ENCODE results near the gene PDPN. TPM values are rescaled to one million over a fixed set of nuclear protein-coding genes. Genes with fewer than 3 reads are reported as not detected.

The PDPN gene
- total and polyA plus RNA-seq, 2 of the 8 experiments (the other 6 are each of a cell fraction or from before 2014, with no cell fraction given) = 44.7 to 169 TPM

GRCh38 chr1:13554798-13555197 lies 28.8 kb upstream of the PDPN start:
- H3K23ac ChIP-seq (ENCODE audit: insufficient read length) = no peak overlapping the region
- no peak overlapping the region for H2BK5ac ChIP-seq (ENCODE audit: low read depth, low read length)
- H3K36me3 ChIP-seq (ENCODE audit: control insufficient read depth in 2 of 4, insufficient read depth in 4 of 4, low read length in 3 of 4) = no peaks in the 10 kb centered on the region
- no peaks in the 10 kb centered on the region for H3K79me1 ChIP-seq (ENCODE audit: low read depth, low read length)
- H4K91ac ChIP-seq (replicated peaks; ENCODE audit: insufficient read length, low read length) = no peak overlapping the region
- H2BK15ac ChIP-seq (ENCODE audit: low read length) = no peak overlapping the region
- no peak overlapping the region for H3K4me3 ChIP-seq (ENCODE audit: extremely low read depth in 1 of 4, insufficient read depth in 2 of 4, low read depth in 3 of 4, low read length in 4 of 4)
- H3K4ac ChIP-seq (replicated peaks; ENCODE audit: insufficient read length, low read depth, low read length) = no peak overlapping the region
- no peak overlapping the region for H3K56ac ChIP-seq (replicated peaks; ENCODE audit: insufficient read length, low read depth, low read length)
- FAIRE-seq = no peak
- H2BK120ac ChIP-seq (replicated peaks; ENCODE audit: low read depth, low read length) = no peak overlapping the region
- TF ChIP-seq RXRA (IDR thresholded peaks at IDR 0.05; ENCODE audit: insufficient read depth, low read depth, low read length) (no peak), RBBP5 (IDR thresholded peaks at IDR 0.05; ENCODE audit: borderline replicate concordance, low read depth, low read length) (no peak), EGR1 (IDR thresholded peaks at IDR 0.05; ENCODE audit: borderline replicate concordance, low read depth, low read length) (no peak), EZH2 (IDR thresholded peaks at IDR 0.05; ENCODE audit: low read depth, low read length, severe bottlenecking) (no peak), BRCA1 (IDR thresholded peaks at IDR 0.05; ENCODE audit: low read depth, low read length) (no peak), ZNF274 (IDR thresholded peaks at IDR 0.05; ENCODE audit: borderline replicate concordance, extremely low read depth, low read length) (no peak), E2F6 (IDR thresholded peaks at IDR 0.05) (no peak), USF2 (IDR thresholded peaks at IDR 0.05; ENCODE audit: low read length) (no peak), CHD1 (IDR thresholded peaks at IDR 0.05; ENCODE audit: low read depth, low read length) (no peak)
- no peaks in the 10 kb centered on the region for H3K4me1 ChIP-seq (replicated peaks in 1 of 4; ENCODE audit: control insufficient read depth in 3 of 4, insufficient read depth in 4 of 4, low read length in 3 of 4)
- H4K8ac ChIP-seq (ENCODE audit: extremely low read depth, insufficient read depth, low read length) = no peak overlapping the region
- no peak overlapping the region for H3K27ac ChIP-seq (ENCODE audit: low read depth, low read length)
- no peaks in the 10 kb centered on the region for H3K23me2 ChIP-seq (ENCODE audit: low read depth, low read length)
- no peak overlapping the region for H4K5ac ChIP-seq (ENCODE audit: insufficient read length, low read depth, low read length)
- H3K79me2 ChIP-seq (ENCODE audit: control insufficient read depth in 1 of 2, insufficient read depth in 2 of 2, low read length in 2 of 2) = no peaks in the 10 kb centered on the region
- no peak overlapping the region for H2AK5ac ChIP-seq (ENCODE audit: low read depth, low read length)
- no peaks in the 10 kb centered on the region for H4K20me1 ChIP-seq (replicated peaks in 1 of 2; ENCODE audit: control insufficient read depth in 1 of 2, insufficient read depth in 2 of 2, low read length in 2 of 2)
- POLR2A ChIA-PET (ENCODE audit: partially characterized antibody) = no interaction called here
- no peaks in the 10 kb centered on the region for H3K9me3 ChIP-seq (ENCODE audit: insufficient read depth in 2 of 2, low read depth in 1 of 2, low read length in 1 of 2)
- no peak overlapping the region for H2BK20ac ChIP-seq (ENCODE audit: low read length)
- H3K27me3 ChIP-seq (replicated peaks in 1 of 4; ENCODE audit: control insufficient read depth in 3 of 4, extremely low read depth in 1 of 4, insufficient read depth in 3 of 4, low read length in 3 of 4) = no peaks in the 10 kb centered on the region
- 87% methylated on average over 28 of the region's 28 CpGs; no CpG with 5 or more reads in 1 of the 2 experiments for WGBS, 2 experiments (ENCODE audit: extremely low coverage in 1 of 2, insufficient coverage in 1 of 2, insufficient read length in 1 of 2, insufficient replicate concordance in 2 of 2, low coverage in 1 of 2, low lambda C conversion rate in 2 of 2, missing lambda C conversion rate in 1 of 2)
- H3K14ac ChIP-seq (ENCODE audit: insufficient read length) = no peak overlapping the region
- H3K18ac ChIP-seq (ENCODE audit: extremely low read depth, low read length) = no peak overlapping the region
- no peak overlapping the region for H2BK12ac ChIP-seq (ENCODE audit: low read depth, low read length)
- CTCF ChIA-PET (ENCODE audit: partially characterized antibody) = interaction anchor here (0.7 to 3.1 kb wide), 4 partner anchors 12 to 46 kb away, joined by 3 to 16 read pairs (median 6); no protein-coding TSS in a partner anchor
- no peak overlapping the region for H3K4me2 ChIP-seq (ENCODE audit: insufficient read depth in 1 of 2, low read depth in 2 of 2, low read length in 2 of 2)
- DNase-seq (ENCODE audit: low read depth in 1 of 2, low spot score in 2 of 2) = no peak
- no peak overlapping the region for H3K9ac ChIP-seq (replicated peaks in 1 of 4; ENCODE audit: extremely low read depth in 1 of 4, low read depth in 3 of 4, low read length in 3 of 4)
- H2AFZ ChIP-seq (ENCODE audit: low read length) = no peak overlapping the region
